LNCAP (cell line): ENCODE results near the gene SETD2.

ENCODE experiments used
- TF ChIP-seq, protein P1 (sequence below): fragments of 450-650 bp; IDR thresholded peaks from 2 replicates; pipeline ENCODE4 v1.5.1; 2017; ENCODE audit warnings: mild to moderate bottlenecking

SETD2 gene

GRCh38 chr3:47133641-47134040 lies 30.3 kb downstream of the SETD2 start:
- TF ChIP-seq, protein P1, sequence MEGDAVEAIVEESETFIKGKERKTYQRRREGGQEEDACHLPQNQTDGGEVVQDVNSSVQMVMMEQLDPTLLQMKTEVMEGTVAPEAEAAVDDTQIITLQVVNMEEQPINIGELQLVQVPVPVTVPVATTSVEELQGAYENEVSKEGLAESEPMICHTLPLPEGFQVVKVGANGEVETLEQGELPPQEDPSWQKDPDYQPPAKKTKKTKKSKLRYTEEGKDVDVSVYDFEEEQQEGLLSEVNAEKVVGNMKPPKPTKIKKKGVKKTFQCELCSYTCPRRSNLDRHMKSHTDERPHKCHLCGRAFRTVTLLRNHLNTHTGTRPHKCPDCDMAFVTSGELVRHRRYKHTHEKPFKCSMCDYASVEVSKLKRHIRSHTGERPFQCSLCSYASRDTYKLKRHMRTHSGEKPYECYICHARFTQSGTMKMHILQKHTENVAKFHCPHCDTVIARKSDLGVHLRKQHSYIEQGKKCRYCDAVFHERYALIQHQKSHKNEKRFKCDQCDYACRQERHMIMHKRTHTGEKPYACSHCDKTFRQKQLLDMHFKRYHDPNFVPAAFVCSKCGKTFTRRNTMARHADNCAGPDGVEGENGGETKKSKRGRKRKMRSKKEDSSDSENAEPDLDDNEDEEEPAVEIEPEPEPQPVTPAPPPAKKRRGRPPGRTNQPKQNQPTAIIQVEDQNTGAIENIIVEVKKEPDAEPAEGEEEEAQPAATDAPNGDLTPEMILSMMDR: no peak

GRCh38 chr3:47130557-47130956 lies 33.4 kb downstream of the SETD2 start:
- TF ChIP-seq, protein P1: no peak

DNA sequence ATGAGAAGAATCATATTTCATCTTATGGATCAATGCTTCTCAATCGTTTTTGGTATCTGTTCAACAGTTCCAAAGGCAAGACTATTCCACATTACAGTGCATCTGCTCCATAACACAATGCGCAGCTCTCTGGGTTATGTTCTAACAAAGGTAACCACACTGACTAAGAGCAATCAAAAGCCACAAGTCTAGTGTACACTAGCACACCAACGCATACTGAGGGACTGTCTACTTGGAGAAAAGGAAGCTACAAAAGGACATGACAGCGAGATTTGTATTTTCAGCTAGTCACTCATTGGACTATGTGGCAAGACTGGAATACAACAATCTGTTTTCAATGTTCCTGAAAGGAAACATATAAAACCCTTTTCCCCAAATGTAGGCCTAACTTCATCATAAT lies 35.8 kb downstream of the SETD2 start:
- TF ChIP-seq, protein P1: no peak

GRCh38 chr3:47123857-47124256 lies 40.1 kb downstream of the SETD2 start:
- TF ChIP-seq, protein P1: no peak

- TF ChIP-seq, protein P1: no peak
These were observed 42.5 kb downstream of the SETD2 start for GRCh38 chr3:47121409-47121808.

DNA sequence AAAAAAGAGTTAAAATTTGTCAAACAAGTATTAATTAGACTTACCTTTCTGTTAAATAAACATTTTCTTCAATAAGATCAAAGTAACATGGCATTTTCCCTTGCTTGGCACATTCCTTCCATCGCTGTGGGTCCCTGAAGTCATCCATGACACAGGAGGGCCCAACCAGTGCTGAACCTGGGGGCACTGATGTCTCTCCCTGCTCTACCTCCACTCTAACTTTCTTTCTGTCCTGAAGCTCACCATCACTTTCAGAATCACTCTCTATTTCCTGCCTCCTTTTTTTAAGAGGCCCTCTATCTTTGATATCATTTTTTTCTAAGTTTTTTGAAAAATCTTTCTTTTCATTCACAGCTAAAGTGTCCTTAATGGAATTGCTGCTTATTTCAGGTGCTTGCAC lies 43.8 kb downstream of the SETD2 start:
- TF ChIP-seq, protein P1: no peak

- TF ChIP-seq, protein P1: no peak
These were observed 46.0 kb downstream of the SETD2 start for GRCh38 chr3:47117807-47118364.
